CD4-positive, alpha-beta T cell (primary cell): ENCODE measurements around the gene CDK8. TPM values are rescaled to one million over a fixed set of nuclear protein-coding genes. Genes with fewer than 3 reads are reported as not detected.

Experiments
- ATAC-seq: fragments of 200-7000 bp; cut with Tn5 transposase; one replicate; pipeline ENCODE4 v1.10.0; 2022; ENCODE audit warnings: mild to moderate bottlenecking; ENCODE audit not compliant: poor library complexity
- CTCF ChIA-PET: fragments of 350-600 bp; sonication (Branson Sonifier 250); formaldehyde crosslinking; loops from one replicate; lab custom pipeline; 2021; ENCODE audit warnings: antibody characterized with exemption, inconsistent platforms; lab: Charles Lee
- POLR2A ChIA-PET: fragments of 350-600 bp; sonication (Branson Sonifier 250); formaldehyde crosslinking; loops from one replicate; lab custom pipeline; 2021; ENCODE audit warnings: antibody characterized with exemption, inconsistent platforms; lab: Charles Lee
- DNase-seq, 14 experiments: peaks; one replicate each; pipeline ENCODE4 v3.0.0-alpha.2; 2013 to 2020; ENCODE audit warnings: mixed read lengths in 2 of 14
- H3K27ac ChIP-seq, 2 donors: one replicate each; pipeline versions ENCODE4 v1.5.1 to v1.7.0; 2013; ENCODE audit warnings: low read length in 2 of 2, low read depth in 1 of 2, mild to moderate bottlenecking in 1 of 2
- H3K27me3 ChIP-seq, 2 experiments: 1 replicate in 1 of 2; 2 replicates in 1 of 2; pipeline versions ENCODE4 v1.6.1 to v1.7.0; 2013; ENCODE audit warnings: low read length in 2 of 2, control low read depth in 1 of 2, mild to moderate bottlenecking in 1 of 2, moderate library complexity in 1 of 2; ENCODE audit not compliant: insufficient read depth in 2 of 2, control insufficient read depth in 1 of 2
- H3K36me3 ChIP-seq: one replicate; pipeline ENCODE4 v1.6.1; 2013; ENCODE audit warnings: low read length, control low read depth; ENCODE audit not compliant: insufficient read depth
- H3K4me1 ChIP-seq: one replicate; pipeline ENCODE4 v1.6.1; 2013; ENCODE audit warnings: low read length, control low read depth; ENCODE audit not compliant: insufficient read depth
- H3K4me3 ChIP-seq: one replicate; pipeline ENCODE4 v1.5.1; 2013; ENCODE audit warnings: mild to moderate bottlenecking, low read length, moderate library complexity
- H3K9me3 ChIP-seq, 2 experiments: 1 replicate in 1 of 2; 2 replicates in 1 of 2; pipeline versions ENCODE4 v1.6.1 to v1.7.0; 2013; ENCODE audit warnings: low read length in 2 of 2, mild to moderate bottlenecking in 2 of 2, control low read depth in 1 of 2, moderate library complexity in 1 of 2; ENCODE audit not compliant: control insufficient read depth in 1 of 2, insufficient read depth in 1 of 2
- H3K27ac Mint-ChIP-seq: one replicate; pipeline ENCODE4 v1.8.0; 2020; ENCODE audit warnings: mixed read lengths
- H3K27me3 Mint-ChIP-seq: one replicate; pipeline ENCODE4 v1.8.0; 2021; ENCODE audit warnings: mixed read lengths
- H3K36me3 Mint-ChIP-seq: one replicate; pipeline ENCODE4 v1.8.0; 2021; ENCODE audit warnings: low read depth, mixed read lengths
- H3K4me1 Mint-ChIP-seq: one replicate; pipeline ENCODE4 v1.8.0; 2021; ENCODE audit warnings: low read depth, mixed read lengths
- H3K4me3 Mint-ChIP-seq: one replicate; pipeline ENCODE4 v1.8.0; 2020; ENCODE audit warnings: mild to moderate bottlenecking, mixed read lengths
- H3K9me3 Mint-ChIP-seq: one replicate; pipeline ENCODE4 v1.8.0; 2020; ENCODE audit warnings: mixed read lengths
- intact Hi-C, 2 experiments: fragments of 100-400 bp; cut with DNase I in 1 of 2; cut with micrococcal nuclease in 1 of 2; formaldehyde crosslinking; loops; one replicate each; pipeline versions ENCODE4 v1.15.1 to v1.9.0; 2023 to 2025; cut with DNase I, micrococcal nuclease
- total RNA-seq, 174 experiments: library from RNA in 2 of 174; stranded (reverse) in 2 of 174; gene quantifications; one replicate each; pipeline ENCODE4 v1.2.3 and lab custom pipeline; 2021 to 2026
- TF ChIP-seq, protein P1 (sequence below): fragments of 200-600 bp; IDR thresholded peaks from one replicate; pipeline ENCODE4 v1.8.0; 2022; ENCODE audit warnings: antibody characterized with exemption, mild to moderate bottlenecking

The CDK8 gene
- total RNA-seq, 2 experiments from 2014 or later, result 6.0 to 6.7 TPM

GRCh38 chr13:26412936-26413716 is 159.2 kb downstream of the CDK8 start:
- POLR2A ChIA-PET, result no interaction called here
- Mint-ChIP-seq H3K9me3 (peaks cover 5% of the 10 kb centered on the region), H3K4me1 (no peaks in the 10 kb centered on the region), H3K27ac (no peak overlapping the region), H3K27me3 (no peaks in the 10 kb centered on the region), H3K4me3 (no peak overlapping the region), H3K36me3 (no peaks in the 10 kb centered on the region)
- Histone ChIP-seq H3K9me3 (peaks cover 0 to 5% of the 10 kb centered on the region in 2 experiments), H3K27me3 (no peaks in the 10 kb centered on the region), H3K27ac (no peak overlapping the region), H3K4me3 (no peak overlapping the region), H3K4me1 (no peaks in the 10 kb centered on the region), H3K36me3 (no peaks in the 10 kb centered on the region)
- intact Hi-C loops, result no loop called here
- ATAC-seq (no peak), DNase-seq (no peak)
- TF ChIP-seq, protein P1, sequence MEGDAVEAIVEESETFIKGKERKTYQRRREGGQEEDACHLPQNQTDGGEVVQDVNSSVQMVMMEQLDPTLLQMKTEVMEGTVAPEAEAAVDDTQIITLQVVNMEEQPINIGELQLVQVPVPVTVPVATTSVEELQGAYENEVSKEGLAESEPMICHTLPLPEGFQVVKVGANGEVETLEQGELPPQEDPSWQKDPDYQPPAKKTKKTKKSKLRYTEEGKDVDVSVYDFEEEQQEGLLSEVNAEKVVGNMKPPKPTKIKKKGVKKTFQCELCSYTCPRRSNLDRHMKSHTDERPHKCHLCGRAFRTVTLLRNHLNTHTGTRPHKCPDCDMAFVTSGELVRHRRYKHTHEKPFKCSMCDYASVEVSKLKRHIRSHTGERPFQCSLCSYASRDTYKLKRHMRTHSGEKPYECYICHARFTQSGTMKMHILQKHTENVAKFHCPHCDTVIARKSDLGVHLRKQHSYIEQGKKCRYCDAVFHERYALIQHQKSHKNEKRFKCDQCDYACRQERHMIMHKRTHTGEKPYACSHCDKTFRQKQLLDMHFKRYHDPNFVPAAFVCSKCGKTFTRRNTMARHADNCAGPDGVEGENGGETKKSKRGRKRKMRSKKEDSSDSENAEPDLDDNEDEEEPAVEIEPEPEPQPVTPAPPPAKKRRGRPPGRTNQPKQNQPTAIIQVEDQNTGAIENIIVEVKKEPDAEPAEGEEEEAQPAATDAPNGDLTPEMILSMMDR, result no peak
- CTCF ChIA-PET, result no interaction called here

DNA sequence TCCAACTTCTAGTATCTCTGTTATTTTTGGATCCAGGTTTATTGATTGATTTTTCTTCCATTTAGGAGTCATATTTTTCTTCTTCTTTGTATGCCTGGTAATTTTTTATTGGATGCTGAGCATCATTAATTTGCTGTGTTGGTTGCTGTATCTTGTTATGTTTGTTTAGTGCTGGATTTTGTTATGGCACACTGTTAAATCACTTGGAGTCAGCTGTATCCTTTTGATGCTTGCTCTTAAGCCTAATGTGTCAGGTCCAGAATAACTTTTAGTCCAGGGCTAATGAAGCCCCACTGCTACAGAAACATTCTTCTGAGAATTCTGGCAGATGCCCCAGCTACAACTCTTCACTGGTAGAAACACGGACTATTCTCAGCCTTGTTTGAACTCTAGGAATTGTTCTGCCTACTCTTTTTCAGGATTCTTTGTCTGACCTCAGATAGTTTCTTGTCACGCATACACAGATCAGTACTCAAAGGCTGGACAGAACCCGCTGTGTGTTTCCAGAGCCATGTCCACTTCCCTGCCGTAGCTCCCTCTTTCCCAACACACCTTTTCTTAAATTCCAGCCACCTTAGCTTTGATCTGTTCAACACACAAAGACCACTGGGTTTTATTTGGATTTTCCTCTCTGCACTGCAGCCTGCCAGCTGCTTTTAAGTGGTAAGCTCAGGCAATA is 166.5 kb downstream of the CDK8 start:
- H3K4me3 ChIP-seq, result no peak overlapping the region
- DNase-seq (no peak), ATAC-seq (no peak)
- peaks cover 14% of the 10 kb centered on the region for H3K27me3 Mint-ChIP-seq
- CTCF ChIA-PET, result interaction anchor here (0.9 kb wide), 1 partner anchor 11 kb away, joined by 3 read pairs; no protein-coding TSS in a partner anchor
- H3K27ac Mint-ChIP-seq, result no peak overlapping the region
- H3K4me3 Mint-ChIP-seq, result no peak overlapping the region
- H3K27ac ChIP-seq, result no peak overlapping the region
- H3K4me1 ChIP-seq, result no peaks in the 10 kb centered on the region
- no peaks in the 10 kb centered on the region for H3K36me3 ChIP-seq
- no peaks in the 10 kb centered on the region for H3K9me3 Mint-ChIP-seq
- no peaks in the 10 kb centered on the region for H3K36me3 Mint-ChIP-seq
- POLR2A ChIA-PET, result no interaction called here
- intact Hi-C loops, result no loop called here
- peaks cover 0 to 3% of the 10 kb centered on the region in 2 experiments for H3K27me3 ChIP-seq
- H3K4me1 Mint-ChIP-seq, result no peaks in the 10 kb centered on the region
- no peaks in the 10 kb centered on the region for H3K9me3 ChIP-seq
- TF ChIP-seq, protein P1, result no peak

- ATAC-seq (no peak), DNase-seq (no peak)
- no peaks in the 10 kb centered on the region for H3K9me3 Mint-ChIP-seq
- ChIA-PET POLR2A (interaction anchor here (0.6 kb wide), 1 partner anchor 119 kb away, joined by 3 read pairs; no protein-coding TSS in a partner anchor), CTCF (no interaction called here)
- H3K4me1 Mint-ChIP-seq, result no peaks in the 10 kb centered on the region
- no peak overlapping the region for H3K27ac ChIP-seq
- H3K27me3 ChIP-seq, result peaks cover 0 to 3% of the 10 kb centered on the region in 2 experiments
- intact Hi-C loops, result no loop called here
- H3K4me1 ChIP-seq, result no peaks in the 10 kb centered on the region
- H3K36me3 ChIP-seq, result no peaks in the 10 kb centered on the region
- H3K9me3 ChIP-seq, result no peaks in the 10 kb centered on the region
- no peak overlapping the region for H3K27ac Mint-ChIP-seq
- no peak overlapping the region for H3K4me3 ChIP-seq
- peaks cover 17% of the 10 kb centered on the region for H3K27me3 Mint-ChIP-seq
- H3K36me3 Mint-ChIP-seq, result no peaks in the 10 kb centered on the region
- H3K4me3 Mint-ChIP-seq, result no peak overlapping the region
- TF ChIP-seq, protein P1, result no peak
Observed at GRCh38 chr13:26422036-26422435, 168.1 kb downstream of the CDK8 start.
